ENCODE results near the gene DACH1.

Gene DACH1

DNA sequence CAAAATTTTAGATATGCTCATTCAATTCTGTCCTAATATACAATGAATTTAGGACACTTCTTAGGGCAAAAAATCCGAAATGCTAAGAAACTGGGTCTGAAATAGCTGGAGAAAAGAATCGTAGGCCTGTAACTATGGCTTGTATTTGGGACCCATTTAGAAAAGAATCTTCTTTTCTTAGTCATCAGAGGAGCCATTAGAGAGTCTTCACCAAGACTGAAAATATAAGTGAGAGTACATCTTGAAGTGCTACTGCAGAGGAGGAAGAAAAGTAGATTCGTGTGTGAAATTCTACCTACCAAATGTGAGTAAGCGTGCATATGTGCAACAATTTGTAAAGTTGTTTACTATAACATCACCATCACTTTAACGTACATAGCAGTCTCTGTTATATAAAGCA is 8.8 kb upstream of the DACH1 start:
- in situ Hi-C loops (cut with HindIII; ENCODE audit: low sequenced_read_pairs), result no loop called here
- TF ChIP-seq, protein P1, sequence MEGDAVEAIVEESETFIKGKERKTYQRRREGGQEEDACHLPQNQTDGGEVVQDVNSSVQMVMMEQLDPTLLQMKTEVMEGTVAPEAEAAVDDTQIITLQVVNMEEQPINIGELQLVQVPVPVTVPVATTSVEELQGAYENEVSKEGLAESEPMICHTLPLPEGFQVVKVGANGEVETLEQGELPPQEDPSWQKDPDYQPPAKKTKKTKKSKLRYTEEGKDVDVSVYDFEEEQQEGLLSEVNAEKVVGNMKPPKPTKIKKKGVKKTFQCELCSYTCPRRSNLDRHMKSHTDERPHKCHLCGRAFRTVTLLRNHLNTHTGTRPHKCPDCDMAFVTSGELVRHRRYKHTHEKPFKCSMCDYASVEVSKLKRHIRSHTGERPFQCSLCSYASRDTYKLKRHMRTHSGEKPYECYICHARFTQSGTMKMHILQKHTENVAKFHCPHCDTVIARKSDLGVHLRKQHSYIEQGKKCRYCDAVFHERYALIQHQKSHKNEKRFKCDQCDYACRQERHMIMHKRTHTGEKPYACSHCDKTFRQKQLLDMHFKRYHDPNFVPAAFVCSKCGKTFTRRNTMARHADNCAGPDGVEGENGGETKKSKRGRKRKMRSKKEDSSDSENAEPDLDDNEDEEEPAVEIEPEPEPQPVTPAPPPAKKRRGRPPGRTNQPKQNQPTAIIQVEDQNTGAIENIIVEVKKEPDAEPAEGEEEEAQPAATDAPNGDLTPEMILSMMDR (IDR thresholded peaks at IDR 0.05; ENCODE audit: low read depth, low read length), result no peak
- H3K4me3 ChIP-seq (ENCODE audit: low read depth, low read length), result no peak overlapping the region
- DNase-seq (ENCODE audit: low read depth, low spot score), result no peak

DNA sequence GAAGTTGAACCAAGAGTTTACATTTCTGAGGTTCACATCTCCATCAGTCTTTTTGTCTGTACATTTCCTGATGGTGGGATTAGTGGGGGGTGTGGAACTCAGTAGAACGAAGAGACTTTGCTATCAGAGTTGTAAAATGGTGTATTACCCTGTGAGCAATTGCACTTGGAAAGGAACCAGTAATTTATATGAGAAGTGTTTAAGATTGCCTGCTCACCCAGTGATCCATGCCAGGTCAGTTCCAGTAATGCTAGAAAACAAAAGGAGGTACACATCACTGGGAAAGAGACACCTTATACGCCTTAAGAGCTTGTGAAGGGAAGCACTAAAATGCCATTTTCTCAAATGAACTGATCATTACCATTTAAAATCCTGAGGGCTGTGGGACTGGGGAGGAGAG is 7.5 kb upstream of the DACH1 start:
- TF ChIP-seq, protein P1 (IDR thresholded peaks at IDR 0.05; ENCODE audit: low read depth, low read length), result no peak
- H3K4me3 ChIP-seq (ENCODE audit: low read depth, low read length), result no peak overlapping the region
- DNase-seq (ENCODE audit: low read depth, low spot score), result no peak
- in situ Hi-C loops (cut with HindIII; ENCODE audit: low sequenced_read_pairs), result no loop called here

GRCh38 chr13:71873418-71874247 is 6.6 kb upstream of the DACH1 start:
- no peak overlapping the region for H3K4me3 ChIP-seq (ENCODE audit: low read depth, low read length)
- DNase-seq (ENCODE audit: low read depth, low spot score), result no peak
- TF ChIP-seq, protein P1 (IDR thresholded peaks at IDR 0.05; ENCODE audit: low read depth, low read length), result no peak
- in situ Hi-C loops (cut with HindIII; ENCODE audit: low sequenced_read_pairs), result no loop called here

- TF ChIP-seq, protein P1 (IDR thresholded peaks at IDR 0.05; ENCODE audit: low read depth, low read length), result no peak
- no peak for DNase-seq (ENCODE audit: low read depth, low spot score)
These were observed 4.8 kb upstream of the DACH1 start for GRCh38 chr13:71871844-71872243.

DNA sequence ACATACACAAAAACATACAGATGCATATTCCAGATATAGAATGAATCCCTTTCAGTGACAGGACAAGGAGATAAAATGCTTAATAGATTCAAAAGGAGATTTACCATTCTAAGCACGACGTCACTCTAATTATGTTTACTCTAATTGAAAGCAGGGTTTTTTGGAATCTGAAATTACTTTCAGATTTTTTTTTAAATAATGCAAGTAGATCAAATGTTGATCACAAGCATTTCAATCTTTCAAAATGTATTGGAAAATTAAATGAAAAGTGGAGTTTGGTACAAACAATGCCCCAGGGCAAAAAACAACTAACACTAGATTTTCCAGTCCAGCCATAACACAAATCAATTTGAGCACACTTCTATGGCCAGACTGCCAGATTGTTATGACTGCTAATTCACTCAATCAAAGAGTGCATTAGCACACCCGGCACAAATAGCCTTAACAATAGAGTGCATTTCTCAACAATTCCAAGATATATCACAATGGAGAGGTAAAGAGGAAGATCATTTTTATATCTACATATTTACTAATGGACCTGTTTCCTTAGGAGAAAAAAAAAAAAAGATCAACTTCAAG is 4.3 kb upstream of the DACH1 start:
- no peak overlapping the region for H3K4me3 ChIP-seq (ENCODE audit: low read depth, low read length)
- in situ Hi-C loops (cut with HindIII; ENCODE audit: low sequenced_read_pairs), result no loop called here
- DNase-seq (ENCODE audit: low read depth, low spot score), result no peak
- TF ChIP-seq, protein P1 (IDR thresholded peaks at IDR 0.05; ENCODE audit: low read depth, low read length), result no peak

More at GRCh38 chr13:71871844-71872243, 4.8 kb upstream of the DACH1 start:
- in situ Hi-C loops (cut with HindIII; ENCODE audit: low sequenced_read_pairs), result no loop called here
- H3K4me3 ChIP-seq (ENCODE audit: low read depth, low read length), result no peak overlapping the region

DNA sequence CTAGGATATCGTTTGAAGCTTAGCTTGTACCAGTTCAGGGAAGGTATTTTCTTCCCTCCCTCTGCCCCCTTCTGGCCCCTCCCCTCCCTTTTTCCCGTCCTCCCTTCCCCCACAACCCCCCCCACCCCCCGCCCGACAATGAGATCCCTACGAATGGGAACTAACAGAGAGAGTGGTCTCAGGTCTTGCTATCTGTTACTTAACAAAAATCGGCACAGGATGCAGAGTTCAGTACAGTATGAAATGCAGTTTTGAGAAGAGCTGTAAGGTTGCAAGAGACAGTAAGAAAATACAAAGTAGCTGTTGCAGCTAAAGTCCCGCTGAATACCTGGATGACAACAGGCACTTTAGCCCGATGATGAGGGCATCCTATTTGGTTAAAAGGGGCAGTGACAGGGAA is 3.1 kb upstream of the DACH1 start:
- H3K4me3 ChIP-seq (ENCODE audit: low read depth, low read length), result no peak overlapping the region
- in situ Hi-C loops (cut with HindIII; ENCODE audit: low sequenced_read_pairs), result no loop called here
- DNase-seq (ENCODE audit: low read depth, low spot score), result no peak
- TF ChIP-seq, protein P1 (IDR thresholded peaks at IDR 0.05; ENCODE audit: low read depth, low read length), result no peak

Data from astrocyte of the spinal cord (primary cell).